K562 (cell line): ENCODE data around the gene NSMCE1. TPM values are rescaled to one million over a fixed set of nuclear protein-coding genes. Genes with fewer than 3 reads are reported as not detected.
A peak's percentile ranks its signal among the peaks of the same experiment; 100 is the strongest.
"Not testable (repeated sequence)": the region's sequence is repeated elsewhere in the genome, so short reads cannot be mapped to it uniquely, and the experiment has no call there.

Experiments
- ATAC-seq: fragments of 200-7000 bp; cut with Tn5 transposase; 3 replicates; pipeline ENCODE4 v1.9.1; 2020; ENCODE audit warnings: moderate library complexity
- BruUV-seq: library from RNA; stranded (reverse); fragments of 400-500 nt; replicated peaks from 2 replicates; lab custom pipeline; 2021; lab: Mats Ljungman, UMichigan
- CTCF ChIA-PET: fragments of 300-600 bp; formaldehyde crosslinking; extraction: SDS; loops from one replicate; lab custom pipeline; 2021; ENCODE audit warnings: low intra/inter-chr PET ratio; lab: Yijun Ruan, JAX
- POLR2A ChIA-PET: fragments of 300-600, 350-650 bp; sonication (Branson Sonifier 250); formaldehyde crosslinking; extraction: SDS; loops from one replicate; lab custom pipeline; 2021; ENCODE audit warnings: antibody characterized with exemption, inconsistent platforms; lab: Yijun Ruan, JAX
- DNase-seq, 4 experiments: peaks; one replicate each; pipeline versions ENCODE4 v3.0.0 to v3.0.0-alpha.2; 2011 to 2018; ENCODE audit warnings: low spot score in 3 of 4, mixed read lengths in 3 of 4; ENCODE audit errors: extremely low read depth in 1 of 4
- FAIRE-seq: peaks from 2 replicates; lab custom pipeline; 2011; peaks lifted over from hg19 to GRCh38; lab: Jason Lieb, UNC
- H2AFZ ChIP-seq: 2 replicates; pipeline ENCODE4 v1.6.0; 2011; ENCODE audit warnings: low read depth, low read length, control low read depth, inconsistent platforms
- H3K27ac ChIP-seq: fragments of 200-600 bp; 3 replicates; pipeline ENCODE4 v1.8.0; 2011; ENCODE audit warnings: low read depth, mild to moderate bottlenecking, control low read depth, inconsistent platforms, low read length, moderate library complexity, mixed read lengths; ENCODE audit errors: extremely low read depth
- H3K27me3 ChIP-seq, 2 experiments: fragments of 300-600 bp in 1 of 2; 2 replicates in 1 of 2; 3 replicates in 1 of 2; pipeline versions ENCODE4 v1.6.0 to v1.8.0; 2011; ENCODE audit warnings: inconsistent platforms in 2 of 2, low read length in 2 of 2, mild to moderate bottlenecking in 1 of 2, mixed read lengths in 1 of 2, moderate library complexity in 1 of 2; ENCODE audit not compliant: control insufficient read depth in 2 of 2, insufficient read depth in 2 of 2
- H3K36me3 ChIP-seq: fragments of 300-600 bp; 3 replicates; pipeline ENCODE4 v1.8.0; 2011; ENCODE audit warnings: mild to moderate bottlenecking, low read length, inconsistent platforms; ENCODE audit not compliant: control insufficient read depth, insufficient read depth
- H3K4me1 ChIP-seq, 2 experiments: fragments of 200-600 bp in 1 of 2; replicated peaks in 1 of 2; 2 replicates in 1 of 2; 3 replicates in 1 of 2; pipeline versions ENCODE4 v1.5.1 to v1.8.0; 2011; ENCODE audit warnings: inconsistent platforms in 2 of 2, low read length in 2 of 2, mild to moderate bottlenecking in 1 of 2, mixed read lengths in 1 of 2, moderate library complexity in 1 of 2; ENCODE audit not compliant: control insufficient read depth in 2 of 2, insufficient read depth in 2 of 2
- H3K4me2 ChIP-seq: 2 replicates; pipeline ENCODE4 v1.6.1; 2011; ENCODE audit warnings: low read length, control low read depth, inconsistent platforms, mixed read lengths; ENCODE audit not compliant: insufficient read depth
- H3K4me3 ChIP-seq: fragments of 200-600 bp; sonication (generic), shearing (Covaris generic); 2 replicates; pipeline ENCODE4 v1.5.1; 2016; ENCODE audit warnings: control low read depth, inconsistent platforms
- H3K79me2 ChIP-seq: fragments of 200-600 bp; 3 replicates; pipeline ENCODE4 v1.8.0; 2011; ENCODE audit warnings: low read length, inconsistent platforms; ENCODE audit not compliant: control insufficient read depth, insufficient read depth
- H3K9ac ChIP-seq, 2 experiments: 2 replicates each; pipeline versions ENCODE4 v1.6.0 to v1.6.1; 2011; ENCODE audit warnings: low read depth in 2 of 2, low read length in 2 of 2, control low read depth in 1 of 2, inconsistent platforms in 1 of 2, mild to moderate bottlenecking in 1 of 2, mixed read lengths in 1 of 2; ENCODE audit not compliant: insufficient read depth in 1 of 2
- H3K9me1 ChIP-seq: one replicate; pipeline ENCODE4 v1.6.0; 2011; ENCODE audit warnings: inconsistent platforms, mild to moderate bottlenecking, low read length, moderate library complexity; ENCODE audit not compliant: control insufficient read depth, insufficient read depth
- H3K9me3 ChIP-seq: replicated peaks from 2 replicates; pipeline ENCODE4 v1.5.1; 2011; ENCODE audit warnings: low read depth, low read length, inconsistent platforms; ENCODE audit not compliant: control insufficient read depth, insufficient read depth
- H4K20me1 ChIP-seq: replicated peaks from 2 replicates; pipeline ENCODE4 v1.6.1; 2011; ENCODE audit warnings: low read length, inconsistent platforms, mixed read lengths; ENCODE audit not compliant: control insufficient read depth, insufficient read depth
- CHD4 ChIP-seq: fragments of 200-600 bp; sonication (generic); IDR thresholded peaks from 3 replicates; pipeline ENCODE4 v1.6.1; 2012; ENCODE audit warnings: low read depth, mild to moderate bottlenecking, mixed read lengths, low read length, inconsistent platforms; ENCODE audit not compliant: insufficient read depth, insufficient replicate concordance, poor library complexity, severe bottlenecking
- CREM ChIP-seq: IDR thresholded peaks from 2 replicates; pipeline ENCODE4 v1.6.1; 2014; ENCODE audit warnings: antibody characterized with exemption, low read depth
- HDAC2 ChIP-seq: fragments of 450-650 bp; IDR thresholded peaks from 2 replicates; pipeline ENCODE4 v1.6.1; 2016; ENCODE audit warnings: mild to moderate bottlenecking
- JUNB ChIP-seq: fragments of 450-650 bp; formaldehyde crosslinking; conservative IDR thresholded peaks from 2 replicates; pipeline ENCODE4 v1.4.0; 2020; ENCODE audit warnings: mild to moderate bottlenecking
- PCBP2 ChIP-seq: fragments of 200-400 bp; formaldehyde crosslinking; IDR thresholded peaks from 2 replicates; pipeline ENCODE4 v1.6.1; 2018; ENCODE audit warnings: low read length, low read depth, mild to moderate bottlenecking, moderate library complexity; ENCODE audit not compliant: poor library complexity, severe bottlenecking
- PML ChIP-seq: IDR thresholded peaks from 2 replicates; pipeline ENCODE4 v1.6.1; 2012; ENCODE audit warnings: low read length, inconsistent platforms
- RAD21 ChIP-seq, 2 experiments: fragments of 250-450 bp in 1 of 2; fragments of 450-650 bp in 1 of 2; sonication (Bioruptor Pico) in 1 of 2; formaldehyde crosslinking in 1 of 2; IDR thresholded peaks in 1 of 2; conservative IDR thresholded peaks in 1 of 2; 2 replicates each; pipeline versions ENCODE4 v1.4.0 to v1.8.0; 2020 to 2022; ENCODE audit warnings: mild to moderate bottlenecking in 2 of 2, moderate library complexity in 1 of 2
- RBM14 ChIP-seq: fragments of 200-400 bp; formaldehyde crosslinking; IDR thresholded peaks from 2 replicates; pipeline ENCODE4 v1.6.1; 2018; ENCODE audit warnings: low read depth, mild to moderate bottlenecking, low read length, moderate library complexity, borderline replicate concordance; ENCODE audit not compliant: insufficient read depth
- SMARCC2 ChIP-seq: fragments of 450-650 bp; IDR thresholded peaks from 2 replicates; pipeline ENCODE4 v1.6.1; 2017; ENCODE audit warnings: antibody characterized with exemption, moderate library complexity, mild to moderate bottlenecking, low read depth
- U2AF2 ChIP-seq: fragments of 200-400 bp; formaldehyde crosslinking; optimal IDR thresholded peaks from 2 replicates; pipeline ENCODE3; 2017; ENCODE audit warnings: low read depth, mild to moderate bottlenecking, low read length
- ZFP36 ChIP-seq: fragments of 150-350 bp; IDR thresholded peaks from 2 replicates; pipeline ENCODE4 v1.6.1; 2018; ENCODE audit warnings: low read length, low read depth; ENCODE audit not compliant: partially characterized antibody
- ZNF146 ChIP-seq: IDR thresholded peaks from one replicate; pipeline ENCODE4 v1.6.1; 2018; ENCODE audit warnings: missing compliant biosample characterization; ENCODE audit not compliant: unreplicated experiment
- ZNF175 ChIP-seq: fragments of 200-800 bp; sonication (Bioruptor generic); IDR thresholded peaks from 2 replicates; pipeline ENCODE4 v1.6.1; 2016; ENCODE audit warnings: low read depth, mild to moderate bottlenecking, missing genetic modification characterization, missing compliant biosample characterization
- ZNF512 ChIP-seq: IDR thresholded peaks from 2 replicates; pipeline ENCODE4 v1.6.1; 2016; ENCODE audit warnings: missing genetic modification characterization, missing compliant biosample characterization
- WGBS: fragments of 100-300 bp; shearing (Covaris generic); methylation state at CpG from one replicate; pipeline ENCODE4 v1.1.6; 2016; ENCODE audit warnings: low coverage, mixed read lengths; ENCODE audit not compliant: insufficient coverage; ENCODE audit errors: missing lambda C conversion rate; 5-methylcytosine and 5-hydroxymethylcytosine counted together
- in situ Hi-C: fragments of 300-500 bp; cut with MboI; formaldehyde crosslinking; loops from 4 replicates; pipeline ENCODE4 v1.15.0; 2018; ENCODE audit warnings: inconsistent platforms, mixed read lengths
- intact Hi-C: fragments of 100-400 bp; cut with micrococcal nuclease; formaldehyde crosslinking; loops from 2 replicates; pipeline ENCODE4 v1.14.2; 2022
- polyA plus RNA-seq, 8 experiments: library from polyadenylated mRNA; depleted of rRNA in 4 of 8; stranded (reverse) in 5 of 8; unstranded in 3 of 8; fragments of >200 nt; fragmentation: Nextera tagmentation in 2 of 8; fragmentation: Illumina TruSeq in 1 of 8; extraction: Ambion mirVana in 2 of 8; extraction: Trizol in 1 of 8; gene quantifications; 2 replicates each; pipeline versions ENCODE4 v1.2.1 to v1.2.3, GENCODE V29; 2011 to 2014; ENCODE audit warnings: inconsistent platforms in 1 of 8, missing spikeins in 1 of 8
- total RNA-seq, 7 experiments: library from RNA; depleted of rRNA in 6 of 7; stranded (reverse); fragments of >200 nt in 6 of 7; fragmentation: Illumina TruSeq in 2 of 7; extraction: Trizol in 2 of 7; gene quantifications; 2 replicates each; pipeline versions ENCODE4 v1.2.1 to v1.2.3, GENCODE V29; 2011 to 2021; ENCODE audit warnings: low replicate concordance in 1 of 7

NSMCE1 gene
- total and polyA plus RNA-seq, 9 of the 15 experiments (the other 6 are each of a cell fraction or from before 2014, with no cell fraction given), result 52.1 to 163 (median 61.5) TPM

GRCh38 chr16:27262904-27263423 lies 5.6 kb downstream of the NSMCE1 start:
- H4K20me1 ChIP-seq, H3K9ac ChIP-seq, H2AFZ ChIP-seq, CTCF ChIA-PET, H3K4me2 ChIP-seq, H3K36me3 ChIP-seq, FAIRE-seq, H3K27me3 ChIP-seq, DNase-seq, H3K4me1 ChIP-seq, intact Hi-C loops, in situ Hi-C loops, BruUV-seq, H3K9me1 ChIP-seq, H3K4me3 ChIP-seq, H3K27ac ChIP-seq, H3K9me3 ChIP-seq, POLR2A ChIA-PET, ATAC-seq: not testable (repeated sequence)
- peaks cover 12% of the 10 kb centered on the region for H3K79me2 ChIP-seq
- 47% methylated on average over 2 of the region's 2 CpGs for WGBS
- peak; percentile 78 for TF ChIP-seq ZNF146 (CRISPR knock-in tag)

- ChIA-PET CTCF (no interaction called here), POLR2A (no interaction called here)
- WGBS, result 64% methylated on average over 4 of the region's 4 CpGs
- no peak for TF ChIP-seq RBM14
- no peak for TF ChIP-seq PCBP2
- TF ChIP-seq RAD21 (CRISPR knock-in tag; conservative IDR thresholded peaks at IDR 0.05 in 1 of 2, IDR thresholded peaks at IDR 0.05 in 1 of 2), result no peak
- no peak for TF ChIP-seq ZNF175 (CRISPR knock-in tag)
- no peak for TF ChIP-seq ZNF512 (tag)
- TF ChIP-seq JUNB (CRISPR knock-in tag), result no peak
- no peak for TF ChIP-seq PML
- no peak for TF ChIP-seq HDAC2
- no peak for TF ChIP-seq CREM
- no peak for TF ChIP-seq CHD4
- no peak for TF ChIP-seq ZFP36
- no peak for TF ChIP-seq U2AF2
- no peak for TF ChIP-seq SMARCC2
Observed at GRCh38 chr16:27259710-27260109, 8.9 kb downstream of the NSMCE1 start.

More at GRCh38 chr16:27259710-27260109, 8.9 kb downstream of the NSMCE1 start:
- H3K27ac ChIP-seq, result no peak overlapping the region
- in situ Hi-C loops (no loop called here), intact Hi-C loops (no loop called here)
- H3K4me2 ChIP-seq, result no peak overlapping the region
- no peak for ATAC-seq
- 0 out of 3 replicates have a peak, but pooled peaks cover 4% of the 10 kb centered on the region for H3K79me2 ChIP-seq
- no peaks in the 10 kb centered on the region for H3K27me3 ChIP-seq
- H4K20me1 ChIP-seq, result no peaks in the 10 kb centered on the region
- no peaks in the 10 kb centered on the region for H3K4me1 ChIP-seq
- H3K9me1 ChIP-seq, result no peaks in the 10 kb centered on the region
- no peak for DNase-seq
- no TSS peak for BruUV-seq
- no peaks in the 10 kb centered on the region for H3K9me3 ChIP-seq
- peaks cover 21% of the 10 kb centered on the region; the same call in 2 of the 3 replicates for H3K36me3 ChIP-seq
- no peak overlapping the region for H3K4me3 ChIP-seq
- H2AFZ ChIP-seq, result no peak overlapping the region
- no peak overlapping the region for H3K9ac ChIP-seq
- FAIRE-seq, result no peak
